CD4-positive, alpha-beta memory T cell (primary cell): Measurements from ENCODE around the gene MYBL2. TPM values are rescaled to one million over a fixed set of nuclear protein-coding genes. Genes with fewer than 3 reads are reported as not detected.
A peak's percentile ranks its signal among the peaks of the same experiment; 100 is the strongest.
"Not testable (repeated sequence)": the region's sequence is repeated elsewhere in the genome, so short reads cannot be mapped to it uniquely, and the experiment has no call there.

Experiments
- CTCF ChIA-PET: fragments of 350-600 bp; sonication (Branson Sonifier 250); formaldehyde crosslinking; loops from one replicate; lab custom pipeline; 2021; ENCODE audit warnings: inconsistent platforms; ENCODE audit not compliant: partially characterized antibody; lab: Charles Lee
- POLR2A ChIA-PET: fragments of 350-600 bp; sonication (Branson Sonifier 250); formaldehyde crosslinking; loops from one replicate; lab custom pipeline; 2021; ENCODE audit not compliant: partially characterized antibody; lab: Charles Lee
- DNase-seq, 5 donors: peaks; one replicate each; pipeline versions ENCODE4 v3.0.0 to v3.0.0-alpha.2; 2020 to 2022; ENCODE audit warnings: mixed read lengths in 1 of 5
- H3K27ac ChIP-seq: one replicate; pipeline ENCODE4 v1.7.0; 2013; ENCODE audit warnings: low read depth, low read length
- H3K27me3 ChIP-seq: 2 replicates; pipeline ENCODE4 v1.7.0; 2013; ENCODE audit warnings: mild to moderate bottlenecking, low read length, moderate library complexity; ENCODE audit not compliant: insufficient read depth
- H3K36me3 ChIP-seq: 2 replicates; pipeline ENCODE4 v1.7.0; 2013; ENCODE audit warnings: mild to moderate bottlenecking, low read length, moderate library complexity; ENCODE audit not compliant: insufficient read depth
- H3K4me1 ChIP-seq: 2 replicates; pipeline ENCODE4 v1.7.0; 2013; ENCODE audit warnings: mild to moderate bottlenecking, low read length, moderate library complexity; ENCODE audit not compliant: insufficient read depth
- H3K4me3 ChIP-seq, 2 donors: one replicate each; pipeline ENCODE4 v1.7.0; 2013; ENCODE audit warnings: low read length in 2 of 2, mild to moderate bottlenecking in 1 of 2
- H3K9me3 ChIP-seq, 2 donors: one replicate each; pipeline ENCODE4 v1.7.0; 2013; ENCODE audit warnings: low read length in 2 of 2, control low read depth in 1 of 2; ENCODE audit not compliant: control insufficient read depth in 1 of 2
- H3K27ac Mint-ChIP-seq, 7 donors: one replicate each; pipeline ENCODE4 v1.8.0; 2020 to 2021; ENCODE audit warnings: mixed read lengths in 7 of 7, mild to moderate bottlenecking in 6 of 7, inconsistent platforms in 3 of 7, moderate library complexity in 3 of 7
- H3K27me3 Mint-ChIP-seq, 2 donors: one replicate each; pipeline ENCODE4 v1.8.0; 2020 to 2021; ENCODE audit warnings: mixed read lengths in 2 of 2
- H3K36me3 Mint-ChIP-seq, 2 donors: one replicate each; pipeline ENCODE4 v1.8.0; 2020 to 2021; ENCODE audit warnings: mixed read lengths in 2 of 2, inconsistent platforms in 1 of 2, mild to moderate bottlenecking in 1 of 2
- H3K4me1 Mint-ChIP-seq, 4 donors: one replicate each; pipeline ENCODE4 v1.8.0; 2020 to 2021; ENCODE audit warnings: mixed read lengths in 4 of 4, mild to moderate bottlenecking in 1 of 4
- H3K4me3 Mint-ChIP-seq, 8 donors: one replicate each; pipeline ENCODE4 v1.8.0; 2020 to 2021; ENCODE audit warnings: mixed read lengths in 8 of 8, mild to moderate bottlenecking in 7 of 8, moderate library complexity in 6 of 8, inconsistent platforms in 3 of 8
- H3K9me3 Mint-ChIP-seq, 8 donors: one replicate each; pipeline ENCODE4 v1.8.0; 2020 to 2021; ENCODE audit warnings: mixed read lengths in 8 of 8, mild to moderate bottlenecking in 5 of 8, inconsistent platforms in 3 of 8, moderate library complexity in 1 of 8
- intact Hi-C: fragments of 100-400 bp; cut with micrococcal nuclease; formaldehyde crosslinking; loops from one replicate; pipeline ENCODE4 v1.15.1; 2023
- polyA plus RNA-seq, 2 donors: library from polyadenylated mRNA; unstranded; fragments of 300-500 nt; fragmentation: Illumina TruSeq; gene quantifications; one replicate each; pipeline ENCODE4 v1.2.3, GENCODE V29; 2021
- total RNA-seq, 2 experiments: library from RNA; stranded (reverse); gene quantifications; one replicate each; pipeline ENCODE4 v1.2.3, GENCODE V29; 2021

Gene MYBL2
- total RNA-seq (under 1 TPM in 1 of 2 experiments, not detected in 1; 0.11 TPM), polyA plus RNA-seq (under 1 TPM in 1 of 2 donors, not detected in 1; 0.22 TPM)

- ChIA-PET CTCF (no interaction called here), POLR2A (interaction anchor here (0.6 kb wide), 1 partner anchor 644 kb away, joined by 4 read pairs; the partner anchor contains the start of gene FITM2)
- Mint-ChIP-seq H3K9me3 (no peaks in the 10 kb centered on the region), H3K4me1 (peaks cover 0 to 13% (median 3%) of the 10 kb centered on the region in 4 donors), H3K27ac (peak within 1 kb of the TSS in 1 of 7 donors; percentile 12), H3K4me3 (peak within 1 kb of the TSS; percentile 56 to 77 (median 74)), H3K27me3 (peaks cover 10 to 19% of the 10 kb centered on the region in 2 donors), H3K36me3 (no peaks in the 10 kb centered on the region)
- H3K4me1 ChIP-seq: peaks cover 7% of the 10 kb centered on the region
- intact Hi-C loops: no loop called here
- H3K27ac ChIP-seq: no peak within 1 kb of the TSS
- H3K27me3 ChIP-seq: peaks cover 5% of the 10 kb centered on the region
- peak; percentile 60 to 73 (median 69) for DNase-seq
- H3K36me3 ChIP-seq: no peaks in the 10 kb centered on the region
- H3K4me3 ChIP-seq: peak within 1 kb of the TSS in 1 of 2 donors; percentile 38
- H3K9me3 ChIP-seq: no peaks in the 10 kb centered on the region
Measured at GRCh38 chr20:43666376-43667328, at the start of gene MYBL2. TSS of gene MYBL2 (plus strand) at chr20:43667114. CDS start at chr20:43667284, 170 bp downstream.

- Histone ChIP-seq H3K36me3 (peaks cover 2% of the 10 kb centered on the region), H3K4me1 (no peaks in the 10 kb centered on the region), H3K27ac (no peak overlapping the region), H3K9me3 (no peaks in the 10 kb centered on the region), H3K27me3 (no peaks in the 10 kb centered on the region), H3K4me3 (no peak overlapping the region)
- ChIA-PET CTCF (interaction anchor here (0.6 kb wide), 1 partner anchor 22 kb away, joined by 3 read pairs; no protein-coding TSS in a partner anchor), POLR2A (no interaction called here)
- DNase-seq: no peak
- H3K27me3 Mint-ChIP-seq: no peaks in the 10 kb centered on the region
- no peaks in the 10 kb centered on the region for H3K9me3 Mint-ChIP-seq
- H3K27ac Mint-ChIP-seq: peak overlapping the region in 1 of 7 donors; percentile 79
- intact Hi-C loops: no loop called here
- H3K4me1 Mint-ChIP-seq: no peaks in the 10 kb centered on the region
- H3K4me3 Mint-ChIP-seq: no peak overlapping the region
- peaks cover 40 to 46% of the 10 kb centered on the region in 2 donors for H3K36me3 Mint-ChIP-seq
Measured at GRCh38 chr20:43631598-43631997, 35.3 kb upstream of the MYBL2 start.

DNA sequence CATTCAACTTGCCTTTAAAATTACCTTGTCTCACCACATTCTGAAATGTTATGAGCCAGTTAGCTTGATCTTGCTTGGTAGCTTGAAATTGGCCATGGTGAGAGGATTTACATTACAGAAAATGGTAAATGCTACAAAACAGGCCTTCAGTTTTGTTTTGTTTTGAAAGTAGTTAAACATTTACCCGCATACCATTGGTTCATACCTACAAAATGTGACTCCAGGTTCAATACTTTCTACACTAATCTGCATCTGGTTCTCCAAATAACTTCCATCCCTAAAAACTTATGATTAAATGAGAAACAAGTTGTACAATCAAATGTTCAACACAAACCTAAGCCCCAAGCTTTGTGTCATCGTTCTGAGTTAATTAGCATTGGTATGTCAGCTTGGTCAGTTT lies 30.5 kb upstream of the MYBL2 start:
- ChIA-PET CTCF (no interaction called here), POLR2A (no interaction called here)
- Histone ChIP-seq H3K27ac (no peak overlapping the region), H3K4me3 (no peak overlapping the region), H3K27me3 (no peaks in the 10 kb centered on the region), H3K4me1 (no peaks in the 10 kb centered on the region), H3K36me3 (peaks cover 7% of the 10 kb centered on the region), H3K9me3 (no peaks in the 10 kb centered on the region)
- Mint-ChIP-seq H3K27ac (no peak overlapping the region), H3K4me3 (no peak overlapping the region), H3K4me1 (no peaks in the 10 kb centered on the region), H3K27me3 (no peaks in the 10 kb centered on the region), H3K36me3 (peaks cover 36 to 38% of the 10 kb centered on the region in 2 donors), H3K9me3 (no peaks in the 10 kb centered on the region)
- DNase-seq: no peak
- intact Hi-C loops: no loop called here

- Mint-ChIP-seq H3K27ac (no peak overlapping the region), H3K36me3 (peaks cover 30 to 37% of the 10 kb centered on the region in 2 donors), H3K9me3 (no peaks in the 10 kb centered on the region), H3K4me1 (no peaks in the 10 kb centered on the region), H3K27me3 (no peaks in the 10 kb centered on the region), H3K4me3 (no peak overlapping the region)
- Histone ChIP-seq H3K9me3 (no peaks in the 10 kb centered on the region), H3K27me3 (no peaks in the 10 kb centered on the region), H3K36me3 (no peaks in the 10 kb centered on the region), H3K4me3 (no peak overlapping the region), H3K27ac (no peak overlapping the region), H3K4me1 (no peaks in the 10 kb centered on the region)
- DNase-seq: no peak
- ChIA-PET POLR2A (no interaction called here), CTCF (no interaction called here)
- intact Hi-C loops: no loop called here
Measured at GRCh38 chr20:43642548-43642947, 24.4 kb upstream of the MYBL2 start.

DNA sequence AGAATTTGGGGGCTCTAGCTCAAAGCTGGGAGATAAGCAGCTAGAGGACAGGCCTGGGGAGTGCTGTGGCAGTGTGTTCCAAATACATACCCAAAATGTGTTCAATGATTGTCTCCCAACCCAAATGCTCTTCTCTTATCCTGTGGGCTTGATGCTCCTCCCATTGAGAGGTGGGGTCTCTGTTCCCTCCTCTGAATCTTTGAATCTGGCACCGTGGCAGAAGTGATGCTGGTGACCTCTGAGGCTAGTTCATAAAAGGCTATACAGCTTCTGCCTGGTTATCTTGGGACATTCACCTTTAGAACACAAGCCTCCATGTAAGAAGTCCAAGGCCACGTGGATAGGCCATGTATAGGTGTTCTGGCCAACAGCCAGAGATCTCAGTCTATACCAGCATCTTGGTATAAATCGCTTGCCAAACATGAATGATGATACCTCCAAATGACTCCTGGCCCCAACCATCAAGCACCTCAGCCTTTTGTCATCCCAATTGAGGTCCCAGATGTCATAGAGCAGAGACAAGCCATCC lies 15.9 kb upstream of the MYBL2 start:
- ChIA-PET CTCF (interaction anchor here (0.9 kb wide), 1 partner anchor 10 kb away, joined by 3 read pairs; no protein-coding TSS in a partner anchor), POLR2A (no interaction called here)
- Mint-ChIP-seq H3K9me3 (no peaks in the 10 kb centered on the region), H3K4me1 (peaks cover 0 to 2% (median 2%) of the 10 kb centered on the region in 4 donors), H3K27ac (peak overlapping the region in 1 of 7 donors; percentile 87), H3K36me3 (peaks cover 10 to 13% of the 10 kb centered on the region in 2 donors), H3K4me3 (no peak overlapping the region), H3K27me3 (no peaks in the 10 kb centered on the region)
- H3K4me3 ChIP-seq: no peak overlapping the region
- H3K36me3 ChIP-seq: no peaks in the 10 kb centered on the region
- no peaks in the 10 kb centered on the region for H3K9me3 ChIP-seq
- no peaks in the 10 kb centered on the region for H3K27me3 ChIP-seq
- H3K4me1 ChIP-seq: no peaks in the 10 kb centered on the region
- no peak overlapping the region for H3K27ac ChIP-seq
- intact Hi-C loops: no loop called here
- DNase-seq: no peak

GRCh38 chr20:43651650-43652184 lies 15.2 kb upstream of the MYBL2 start:
- POLR2A ChIA-PET: interaction anchor here (0.6 kb wide), 1 partner anchor 1177 kb away, joined by 3 read pairs; no protein-coding TSS in a partner anchor
- DNase-seq, H3K4me3 ChIP-seq, intact Hi-C loops, H3K9me3 Mint-ChIP-seq, H3K27me3 ChIP-seq, H3K4me1 ChIP-seq, H3K27me3 Mint-ChIP-seq, H3K36me3 Mint-ChIP-seq, H3K36me3 ChIP-seq, H3K9me3 ChIP-seq, H3K4me3 Mint-ChIP-seq, H3K4me1 Mint-ChIP-seq, H3K27ac ChIP-seq, H3K27ac Mint-ChIP-seq, CTCF ChIA-PET: not testable (repeated sequence)

- ChIA-PET POLR2A (no interaction called here), CTCF (no interaction called here)
- DNase-seq: no peak
- Histone ChIP-seq H3K9me3 (no peaks in the 10 kb centered on the region), H3K27me3 (no peaks in the 10 kb centered on the region), H3K4me3 (no peak overlapping the region), H3K27ac (no peak overlapping the region), H3K4me1 (peaks cover 9% of the 10 kb centered on the region), H3K36me3 (no peaks in the 10 kb centered on the region)
- Mint-ChIP-seq H3K4me3 (peak overlapping the region in 1 of 8 donors; percentile 5), H3K27ac (peak overlapping the region in 2 of 7 donors; percentile 5 to 9), H3K9me3 (no peaks in the 10 kb centered on the region), H3K27me3 (no peaks in the 10 kb centered on the region), H3K4me1 (peaks cover 6 to 24% (median 13%) of the 10 kb centered on the region in 4 donors), H3K36me3 (peaks cover 0 to 6% of the 10 kb centered on the region in 2 donors)
- intact Hi-C loops: no loop called here
Measured at GRCh38 chr20:43653966-43654365, 12.9 kb upstream of the MYBL2 start.
